Measurements from ENCODE around the gene HSPA9.
A peak's percentile ranks its signal among the peaks of the same experiment; 100 is the strongest.

Gene HSPA9

DNA sequence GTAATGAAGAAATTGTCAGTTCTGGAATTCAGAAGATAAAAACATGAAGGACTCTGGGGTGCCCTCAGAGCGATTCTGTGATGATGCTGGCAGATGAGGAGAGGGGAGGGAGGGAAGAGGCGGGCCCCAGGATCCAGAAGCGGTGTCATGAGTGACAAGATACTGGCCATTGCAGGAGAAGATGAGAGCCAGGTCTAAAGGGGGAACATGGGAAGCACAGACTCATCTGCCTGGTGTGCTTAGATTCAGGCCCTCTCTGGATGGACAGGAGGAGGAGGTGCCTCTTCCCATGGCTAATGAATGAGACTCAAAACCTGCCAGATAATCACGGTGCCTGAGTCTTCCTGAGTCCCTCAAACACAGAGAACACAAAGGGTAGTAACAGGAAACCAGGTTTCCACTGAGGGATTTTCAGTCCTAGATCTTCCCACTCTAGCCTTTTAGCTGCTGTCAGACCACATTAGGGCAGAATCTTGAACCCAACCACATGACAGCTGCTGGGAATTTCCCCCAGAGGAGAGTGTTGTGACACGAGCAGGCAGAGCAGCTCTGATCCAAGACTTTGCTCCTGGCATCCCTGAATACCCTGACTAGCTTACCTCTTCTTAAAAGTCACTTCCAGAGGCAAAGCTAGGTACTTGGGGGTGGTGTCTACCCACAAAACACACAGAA, 28.2 kb upstream of the HSPA9 start:
- H3K27ac ChIP-seq (ENCODE audit: low read length), result no peak overlapping the region
- H2AFZ ChIP-seq (ENCODE audit: low read depth, low read length), result no peak overlapping the region
- no peak overlapping the region for H3K4me3 ChIP-seq (ENCODE audit: low read depth in 1 of 2, low read length in 2 of 2)
- TF ChIP-seq, protein P1, sequence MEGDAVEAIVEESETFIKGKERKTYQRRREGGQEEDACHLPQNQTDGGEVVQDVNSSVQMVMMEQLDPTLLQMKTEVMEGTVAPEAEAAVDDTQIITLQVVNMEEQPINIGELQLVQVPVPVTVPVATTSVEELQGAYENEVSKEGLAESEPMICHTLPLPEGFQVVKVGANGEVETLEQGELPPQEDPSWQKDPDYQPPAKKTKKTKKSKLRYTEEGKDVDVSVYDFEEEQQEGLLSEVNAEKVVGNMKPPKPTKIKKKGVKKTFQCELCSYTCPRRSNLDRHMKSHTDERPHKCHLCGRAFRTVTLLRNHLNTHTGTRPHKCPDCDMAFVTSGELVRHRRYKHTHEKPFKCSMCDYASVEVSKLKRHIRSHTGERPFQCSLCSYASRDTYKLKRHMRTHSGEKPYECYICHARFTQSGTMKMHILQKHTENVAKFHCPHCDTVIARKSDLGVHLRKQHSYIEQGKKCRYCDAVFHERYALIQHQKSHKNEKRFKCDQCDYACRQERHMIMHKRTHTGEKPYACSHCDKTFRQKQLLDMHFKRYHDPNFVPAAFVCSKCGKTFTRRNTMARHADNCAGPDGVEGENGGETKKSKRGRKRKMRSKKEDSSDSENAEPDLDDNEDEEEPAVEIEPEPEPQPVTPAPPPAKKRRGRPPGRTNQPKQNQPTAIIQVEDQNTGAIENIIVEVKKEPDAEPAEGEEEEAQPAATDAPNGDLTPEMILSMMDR (IDR thresholded peaks at IDR 0.05; ENCODE audit: borderline replicate concordance, extremely low read depth, low read length, poor library complexity, severe bottlenecking), result no peak
- TF ChIP-seq EZH2 (IDR thresholded peaks at IDR 0.05; ENCODE audit: borderline replicate concordance, low read depth, low read length, severe bottlenecking), result no peak
- H3K4me2 ChIP-seq (ENCODE audit: insufficient read depth, low read length), result no peak overlapping the region
- no peaks in the 10 kb centered on the region for H3K36me3 ChIP-seq (ENCODE audit: insufficient read depth, low read length)
- H3K27me3 ChIP-seq (ENCODE audit: insufficient read depth, low read length, poor library complexity), result no peaks in the 10 kb centered on the region
- peak; percentile 40; the same call in 2 of the 3 replicates for ATAC-seq (ENCODE audit: insufficient read depth, low read depth)
- no peak overlapping the region for H3K9ac ChIP-seq (ENCODE audit: low read depth, low read length)
- H3K79me2 ChIP-seq (ENCODE audit: insufficient read depth, low read length), result no peaks in the 10 kb centered on the region
- peaks cover 18% of the 10 kb centered on the region for H3K4me1 ChIP-seq (ENCODE audit: insufficient read depth, low read length)
- peak; percentile 14 for DNase-seq
- H3K9me3 ChIP-seq (ENCODE audit: insufficient read depth, low read length, severe bottlenecking), result no peaks in the 10 kb centered on the region
- no peaks in the 10 kb centered on the region for H4K20me1 ChIP-seq (ENCODE audit: insufficient read depth, low read length)

DNA sequence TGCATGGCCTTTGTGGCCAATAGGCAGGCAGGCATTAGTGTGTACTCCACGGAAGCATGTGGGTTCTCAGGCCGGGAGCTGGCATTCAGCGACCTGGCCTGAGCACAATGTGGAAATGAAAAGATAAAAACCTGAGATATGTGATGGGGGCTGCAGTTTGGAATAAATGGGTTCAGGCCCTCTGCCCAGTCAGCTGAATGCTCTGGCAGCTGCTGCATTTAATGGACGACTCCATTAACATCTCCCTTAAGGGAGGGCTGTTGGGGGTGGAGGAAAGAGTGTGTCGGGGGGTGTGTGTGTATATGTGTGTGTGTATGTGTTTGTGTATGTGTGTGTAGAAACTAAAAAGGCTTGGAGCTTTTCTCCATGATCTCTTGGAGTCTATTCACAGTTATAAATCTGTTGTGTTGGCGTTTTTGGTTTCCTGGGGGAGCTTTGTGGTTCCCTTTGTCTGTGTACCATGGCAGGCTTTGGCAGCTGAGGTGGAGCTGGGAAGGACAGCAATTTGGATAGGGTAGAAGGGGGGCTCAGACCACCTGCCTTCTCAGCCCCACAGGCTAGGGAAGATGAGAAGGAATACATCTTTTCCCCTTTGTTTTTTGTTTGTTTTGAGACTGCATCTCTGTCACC, 27.3 kb upstream of the HSPA9 start:
- TF ChIP-seq, protein P1 (IDR thresholded peaks at IDR 0.05; ENCODE audit: borderline replicate concordance, extremely low read depth, low read length, poor library complexity, severe bottlenecking), result no peak
- no peak for TF ChIP-seq EZH2 (IDR thresholded peaks at IDR 0.05; ENCODE audit: borderline replicate concordance, low read depth, low read length, severe bottlenecking)
- no peak for ATAC-seq (ENCODE audit: insufficient read depth, low read depth)

DNA sequence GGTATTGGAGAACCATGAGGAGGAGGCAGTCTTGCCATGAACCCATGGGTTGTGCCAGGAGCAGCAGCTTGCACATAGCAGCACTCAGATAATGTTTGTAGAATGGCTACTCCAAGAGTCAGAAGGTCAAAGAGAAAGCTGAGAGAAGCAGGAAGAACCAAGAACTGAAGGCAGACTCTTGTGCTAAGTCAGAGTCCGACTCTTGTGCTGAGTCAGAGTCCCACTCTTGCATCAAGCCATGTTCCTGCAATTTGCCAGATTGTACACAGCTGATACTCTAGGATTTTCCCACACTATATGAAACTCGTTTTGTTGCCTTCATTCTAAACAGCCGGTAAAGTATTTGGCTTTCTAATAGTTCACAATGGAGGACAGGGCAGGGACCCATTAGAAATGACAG, 26.2 kb upstream of the HSPA9 start:
- Histone ChIP-seq H3K4me2 (ENCODE audit: insufficient read depth, low read length) (no peak overlapping the region), H4K20me1 (ENCODE audit: insufficient read depth, low read length) (no peaks in the 10 kb centered on the region), H3K9ac (ENCODE audit: low read depth, low read length) (no peak overlapping the region), H3K79me2 (ENCODE audit: insufficient read depth, low read length) (no peaks in the 10 kb centered on the region), H3K4me3 (ENCODE audit: low read depth in 1 of 2, low read length in 2 of 2) (no peak overlapping the region), H3K27ac (ENCODE audit: low read length) (no peak overlapping the region), H3K36me3 (ENCODE audit: insufficient read depth, low read length) (no peaks in the 10 kb centered on the region), H3K9me3 (ENCODE audit: insufficient read depth, low read length, severe bottlenecking) (no peaks in the 10 kb centered on the region), H3K4me1 (ENCODE audit: insufficient read depth, low read length) (peaks cover 37% of the 10 kb centered on the region), H3K27me3 (ENCODE audit: insufficient read depth, low read length, poor library complexity) (no peaks in the 10 kb centered on the region), H2AFZ (ENCODE audit: low read depth, low read length) (no peak overlapping the region)
- ATAC-seq (ENCODE audit: insufficient read depth, low read depth) (no peak), DNase-seq (no peak)
- TF ChIP-seq, protein P1 (IDR thresholded peaks at IDR 0.05; ENCODE audit: borderline replicate concordance, extremely low read depth, low read length, poor library complexity, severe bottlenecking), result no peak
- no peak for TF ChIP-seq EZH2 (IDR thresholded peaks at IDR 0.05; ENCODE audit: borderline replicate concordance, low read depth, low read length, severe bottlenecking)

More for the DNA sequence above, 27.3 kb upstream of the HSPA9 start:
- Histone ChIP-seq H2AFZ (ENCODE audit: low read depth, low read length) (no peak overlapping the region), H3K9ac (ENCODE audit: low read depth, low read length) (no peak overlapping the region), H3K4me2 (ENCODE audit: insufficient read depth, low read length) (no peak overlapping the region), H3K27me3 (ENCODE audit: insufficient read depth, low read length, poor library complexity) (no peaks in the 10 kb centered on the region), H4K20me1 (ENCODE audit: insufficient read depth, low read length) (no peaks in the 10 kb centered on the region), H3K9me3 (ENCODE audit: insufficient read depth, low read length, severe bottlenecking) (no peaks in the 10 kb centered on the region), H3K27ac (ENCODE audit: low read length) (no peak overlapping the region), H3K79me2 (ENCODE audit: insufficient read depth, low read length) (no peaks in the 10 kb centered on the region), H3K4me1 (ENCODE audit: insufficient read depth, low read length) (peaks cover 26% of the 10 kb centered on the region), H3K4me3 (ENCODE audit: low read depth in 1 of 2, low read length in 2 of 2) (no peak overlapping the region), H3K36me3 (ENCODE audit: insufficient read depth, low read length) (no peaks in the 10 kb centered on the region)
- DNase-seq, result no peak

All from DND-41 (cell line).